ENCODE results near the gene SHLD1. TPM values are rescaled to one million over a fixed set of nuclear protein-coding genes. Genes with fewer than 3 reads are reported as not detected.
A peak's percentile ranks its signal among the peaks of the same experiment; 100 is the strongest.

Gene SHLD1
- total RNA-seq, 1 donor from 2014 or later, result 5.7 TPM

GRCh38 chr20:5751856-5752255 is 1.7 kb downstream of the SHLD1 start:
- no peaks in the 10 kb centered on the region for H3K36me3 ChIP-seq
- no peak for TF ChIP-seq CTCF (IDR thresholded peaks at IDR 0.05; ENCODE audit: borderline replicate concordance)
- H3K4me1 ChIP-seq, result peaks cover 16% of the 10 kb centered on the region
- H3K9me3 ChIP-seq (replicated peaks), result no peaks in the 10 kb centered on the region
- no peaks in the 10 kb centered on the region for H3K27me3 ChIP-seq (ENCODE audit: low read depth)
- intact Hi-C loops (cut with micrococcal nuclease), result no loop called here
- DNase-seq, result no peak
- H3K4me3 ChIP-seq, result no peak overlapping the region
- no peak overlapping the region for H3K27ac ChIP-seq (replicated peaks)

DNA sequence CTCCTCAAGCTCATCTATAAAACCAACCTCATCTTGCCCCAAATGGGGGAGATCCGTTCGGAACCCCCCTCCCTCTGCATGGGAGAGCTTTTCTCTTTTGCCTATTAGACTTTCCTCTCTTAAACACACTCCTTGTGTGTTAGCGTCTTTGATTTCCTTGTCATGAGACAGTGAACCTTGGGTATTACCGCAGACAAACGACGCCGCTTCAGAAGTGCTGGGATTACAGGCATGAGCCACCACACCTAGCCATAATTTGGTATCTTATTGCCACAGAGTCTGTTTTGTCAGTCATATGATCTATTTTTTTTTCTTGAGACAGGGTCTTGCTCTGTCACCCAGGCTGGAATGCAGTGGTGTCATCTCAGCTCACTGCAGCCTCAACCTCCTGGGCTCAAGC is 3.6 kb downstream of the SHLD1 start:
- Histone ChIP-seq H3K4me3 (no peak overlapping the region), H3K4me1 (peaks cover 16% of the 10 kb centered on the region), H3K27ac (replicated peaks) (no peak overlapping the region), H3K9me3 (replicated peaks) (no peaks in the 10 kb centered on the region), H3K36me3 (peaks cover 5% of the 10 kb centered on the region), H3K27me3 (ENCODE audit: low read depth) (no peaks in the 10 kb centered on the region)
- no peak for TF ChIP-seq CTCF (IDR thresholded peaks at IDR 0.05; ENCODE audit: borderline replicate concordance)
- DNase-seq, result no peak
- intact Hi-C loops (cut with micrococcal nuclease), result no loop called here

GRCh38 chr20:5757949-5758348 is 7.7 kb downstream of the SHLD1 start:
- H3K4me3 ChIP-seq, result no peak overlapping the region
- intact Hi-C loops (cut with micrococcal nuclease), result no loop called here
- DNase-seq, result no peak
- TF ChIP-seq CTCF (IDR thresholded peaks at IDR 0.05; ENCODE audit: borderline replicate concordance), result no peak
- H3K36me3 ChIP-seq, result peaks cover 17% of the 10 kb centered on the region
- no peaks in the 10 kb centered on the region for H3K9me3 ChIP-seq (replicated peaks)
- no peak overlapping the region for H3K27ac ChIP-seq (replicated peaks)
- H3K4me1 ChIP-seq, result peaks cover 11% of the 10 kb centered on the region
- H3K27me3 ChIP-seq (ENCODE audit: low read depth), result no peaks in the 10 kb centered on the region

- Histone ChIP-seq H3K9me3 (replicated peaks) (no peaks in the 10 kb centered on the region), H3K36me3 (no peaks in the 10 kb centered on the region), H3K27ac (replicated peaks) (peak overlapping the region; percentile 74), H3K27me3 (ENCODE audit: low read depth) (no peaks in the 10 kb centered on the region), H3K4me1 (peaks cover 16% of the 10 kb centered on the region), H3K4me3 (no peak overlapping the region)
- DNase-seq, result peak; percentile 21
- no peak for TF ChIP-seq CTCF (IDR thresholded peaks at IDR 0.05; ENCODE audit: borderline replicate concordance)
- intact Hi-C loops (cut with micrococcal nuclease), result no loop called here
These were observed 16.0 kb downstream of the SHLD1 start for GRCh38 chr20:5766085-5766764.

GRCh38 chr20:5767493-5768098 is 17.4 kb downstream of the SHLD1 start:
- Histone ChIP-seq H3K36me3 (no peaks in the 10 kb centered on the region), H3K27ac (replicated peaks) (peak overlapping the region; percentile 74), H3K4me3 (no peak overlapping the region), H3K27me3 (ENCODE audit: low read depth) (no peaks in the 10 kb centered on the region), H3K4me1 (peaks cover 9% of the 10 kb centered on the region), H3K9me3 (replicated peaks) (no peaks in the 10 kb centered on the region)
- TF ChIP-seq CTCF (IDR thresholded peaks at IDR 0.05; ENCODE audit: borderline replicate concordance), result no peak
- DNase-seq, result no peak
- intact Hi-C loops (cut with micrococcal nuclease), result no loop called here

All from left ventricle myocardium inferior (tissue), 1 donor.